ENCODE results near the gene PIEZO1. TPM values are rescaled to one million over a fixed set of nuclear protein-coding genes. Genes with fewer than 3 reads are reported as not detected.

The PIEZO1 gene
- total and polyA plus RNA-seq, 7 donors: 18.0 to 242 (median 126) TPM

- TF ChIP-seq, protein P1, sequence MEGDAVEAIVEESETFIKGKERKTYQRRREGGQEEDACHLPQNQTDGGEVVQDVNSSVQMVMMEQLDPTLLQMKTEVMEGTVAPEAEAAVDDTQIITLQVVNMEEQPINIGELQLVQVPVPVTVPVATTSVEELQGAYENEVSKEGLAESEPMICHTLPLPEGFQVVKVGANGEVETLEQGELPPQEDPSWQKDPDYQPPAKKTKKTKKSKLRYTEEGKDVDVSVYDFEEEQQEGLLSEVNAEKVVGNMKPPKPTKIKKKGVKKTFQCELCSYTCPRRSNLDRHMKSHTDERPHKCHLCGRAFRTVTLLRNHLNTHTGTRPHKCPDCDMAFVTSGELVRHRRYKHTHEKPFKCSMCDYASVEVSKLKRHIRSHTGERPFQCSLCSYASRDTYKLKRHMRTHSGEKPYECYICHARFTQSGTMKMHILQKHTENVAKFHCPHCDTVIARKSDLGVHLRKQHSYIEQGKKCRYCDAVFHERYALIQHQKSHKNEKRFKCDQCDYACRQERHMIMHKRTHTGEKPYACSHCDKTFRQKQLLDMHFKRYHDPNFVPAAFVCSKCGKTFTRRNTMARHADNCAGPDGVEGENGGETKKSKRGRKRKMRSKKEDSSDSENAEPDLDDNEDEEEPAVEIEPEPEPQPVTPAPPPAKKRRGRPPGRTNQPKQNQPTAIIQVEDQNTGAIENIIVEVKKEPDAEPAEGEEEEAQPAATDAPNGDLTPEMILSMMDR (IDR thresholded peaks at IDR 0.05): no peak
- TF ChIP-seq POLR2AphosphoS5 (IDR thresholded peaks at IDR 0.05) (no peak), EP300 (IDR thresholded peaks at IDR 0.05) (no peak), POLR2A (IDR thresholded peaks at IDR 0.05) (no peak)
- no peak for DNase-seq
- intact Hi-C loops (cut with DNase I): no loop called here
- 16 to 51% methylated on average over 28 of the region's 28 CpGs for WGBS, 2 donors
- Histone ChIP-seq H3K4me3 (no peak overlapping the region), H3K4me1 (peaks cover 0 to 21% (median 17%) of the 10 kb centered on the region in 4 donors), H3K9me3 (no peaks in the 10 kb centered on the region), H3K36me3 (no peaks in the 10 kb centered on the region), H3K27me3 (peaks cover 32 to 89% (median 78%) of the 10 kb centered on the region in 3 donors), H3K27ac (no peak overlapping the region)
Measured at GRCh38 chr16:88688013-88688778, 96.8 kb downstream of the PIEZO1 start.

DNA sequence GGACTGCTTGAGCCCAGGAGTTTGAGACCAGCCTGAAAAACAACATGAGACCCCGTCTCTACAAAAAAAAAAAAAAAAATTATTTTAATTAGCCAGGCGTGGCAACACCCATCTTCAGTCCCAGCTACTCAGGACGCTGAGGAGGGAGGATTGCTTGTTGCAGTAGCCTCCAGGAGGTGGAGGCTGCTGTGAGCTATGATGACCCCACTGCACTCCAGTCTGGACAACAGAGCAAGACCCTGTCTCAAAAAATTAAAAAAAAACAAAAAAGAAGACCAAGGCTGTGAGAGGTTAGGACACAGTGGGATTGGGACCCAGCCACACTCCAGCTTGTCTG, 97.4 kb downstream of the PIEZO1 start:
- 21 to 64% methylated on average over 3 of the region's 3 CpGs for whole genome bisulfite sequencing, 2 donors
- peaks cover 34 to 93% (median 78%) of the 10 kb centered on the region in 3 donors for H3K27me3 ChIP-seq
- TF ChIP-seq POLR2AphosphoS5 (IDR thresholded peaks at IDR 0.05) (no peak), POLR2A (IDR thresholded peaks at IDR 0.05) (no peak), EP300 (IDR thresholded peaks at IDR 0.05) (no peak)
- TF ChIP-seq, protein P1 (IDR thresholded peaks at IDR 0.05): no peak
- no peaks in the 10 kb centered on the region for H3K36me3 ChIP-seq
- H3K4me3 ChIP-seq: no peak overlapping the region
- H3K27ac ChIP-seq: no peak overlapping the region
- no peak for DNase-seq
- H3K4me1 ChIP-seq: peaks cover 0 to 21% (median 17%) of the 10 kb centered on the region in 4 donors
- H3K9me3 ChIP-seq: no peaks in the 10 kb centered on the region
- intact Hi-C loops (cut with DNase I): no loop called here

- TF ChIP-seq POLR2AphosphoS5 (IDR thresholded peaks at IDR 0.05) (no peak), POLR2A (IDR thresholded peaks at IDR 0.05) (no peak), EP300 (IDR thresholded peaks at IDR 0.05) (no peak)
- TF ChIP-seq, protein P1 (IDR thresholded peaks at IDR 0.05): no peak
- DNase-seq: no peak
- Histone ChIP-seq H3K36me3 (no peaks in the 10 kb centered on the region), H3K27me3 (peaks cover 34 to 95% (median 79%) of the 10 kb centered on the region in 3 donors), H3K4me3 (no peak overlapping the region), H3K9me3 (no peaks in the 10 kb centered on the region), H3K4me1 (peaks cover 0 to 21% (median 17%) of the 10 kb centered on the region in 4 donors), H3K27ac (no peak overlapping the region)
- intact Hi-C loops (cut with DNase I): no loop called here
- 34 to 67% methylated on average over 10 of the region's 10 CpGs for WGBS, 2 donors
Measured at GRCh38 chr16:88687254-88687576, 97.8 kb downstream of the PIEZO1 start.

GRCh38 chr16:88686439-88687253, 98.4 kb downstream of the PIEZO1 start, which contains the start of gene SNAI3:
Gene SNAI3, minus strand, starts transcription at chr16:88686507. Its CDS starts 101 bp downstream, at chr16:88686406.
- Histone ChIP-seq H3K27me3 (peaks cover 34 to 97% (median 85%) of the 10 kb centered on the region in 3 donors), H3K36me3 (no peaks in the 10 kb centered on the region), H3K9me3 (no peaks in the 10 kb centered on the region), H3K27ac (no peak within 1 kb of the TSS), H3K4me1 (peaks cover 0 to 21% (median 17%) of the 10 kb centered on the region in 4 donors), H3K4me3 (peak within 1 kb of the TSS; percentile 3 to 51 (median 34))
- TF ChIP-seq POLR2AphosphoS5 (IDR thresholded peaks at IDR 0.05): no peak
- TF ChIP-seq, protein P1 (IDR thresholded peaks at IDR 0.05): no peak
- TF ChIP-seq EP300 (IDR thresholded peaks at IDR 0.05): no peak
- no peak for TF ChIP-seq POLR2A (IDR thresholded peaks at IDR 0.05)
- 5 to 8% methylated on average over 65 of the region's 65 CpGs for WGBS, 2 donors
- DNase-seq: no peak
- intact Hi-C loops (cut with DNase I): no loop called here
